Measurements from ENCODE around the gene GCH1. TPM values are rescaled to one million over a fixed set of nuclear protein-coding genes. Genes with fewer than 3 reads are reported as not detected.

The GCH1 gene
- total RNA-seq, 4 donors from 2014 or later = 9.5 to 24.1 (median 15.4) TPM

DNA sequence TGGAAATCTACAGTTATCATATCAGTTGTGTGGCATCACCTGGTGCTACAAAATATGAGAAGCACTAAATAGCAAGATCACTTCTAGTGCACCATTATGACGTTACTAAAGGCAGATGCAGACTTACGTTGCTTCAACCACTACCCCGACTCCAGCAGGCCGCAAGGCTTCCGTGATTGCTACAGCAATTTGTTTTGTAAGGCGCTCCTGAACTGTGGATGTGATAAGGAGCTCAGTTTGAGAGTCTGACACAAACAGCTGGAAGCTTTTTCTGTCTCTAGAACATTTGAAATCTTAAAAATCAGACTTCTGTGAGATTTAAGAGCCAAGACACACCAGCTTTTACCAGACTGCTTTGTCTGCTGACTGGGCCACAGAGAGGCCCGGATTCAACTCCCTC, 57.0 kb downstream of the GCH1 start:
- no peak for DNase-seq (ENCODE audit: low spot score in 2 of 2)
- TF ChIP-seq, protein P1, sequence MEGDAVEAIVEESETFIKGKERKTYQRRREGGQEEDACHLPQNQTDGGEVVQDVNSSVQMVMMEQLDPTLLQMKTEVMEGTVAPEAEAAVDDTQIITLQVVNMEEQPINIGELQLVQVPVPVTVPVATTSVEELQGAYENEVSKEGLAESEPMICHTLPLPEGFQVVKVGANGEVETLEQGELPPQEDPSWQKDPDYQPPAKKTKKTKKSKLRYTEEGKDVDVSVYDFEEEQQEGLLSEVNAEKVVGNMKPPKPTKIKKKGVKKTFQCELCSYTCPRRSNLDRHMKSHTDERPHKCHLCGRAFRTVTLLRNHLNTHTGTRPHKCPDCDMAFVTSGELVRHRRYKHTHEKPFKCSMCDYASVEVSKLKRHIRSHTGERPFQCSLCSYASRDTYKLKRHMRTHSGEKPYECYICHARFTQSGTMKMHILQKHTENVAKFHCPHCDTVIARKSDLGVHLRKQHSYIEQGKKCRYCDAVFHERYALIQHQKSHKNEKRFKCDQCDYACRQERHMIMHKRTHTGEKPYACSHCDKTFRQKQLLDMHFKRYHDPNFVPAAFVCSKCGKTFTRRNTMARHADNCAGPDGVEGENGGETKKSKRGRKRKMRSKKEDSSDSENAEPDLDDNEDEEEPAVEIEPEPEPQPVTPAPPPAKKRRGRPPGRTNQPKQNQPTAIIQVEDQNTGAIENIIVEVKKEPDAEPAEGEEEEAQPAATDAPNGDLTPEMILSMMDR (IDR thresholded peaks at IDR 0.05) = no peak
- no peak for TF ChIP-seq POLR2A (IDR thresholded peaks at IDR 0.05)
- 96% methylated on average over 7 of the region's 7 CpGs for whole genome bisulfite sequencing, 2 donors
- intact Hi-C loops (cut with DNase I; ENCODE audit: low total_unique reads) = no loop called here
- H3K4me3 ChIP-seq (ENCODE audit: low read depth, poor library complexity, severe bottlenecking) = no peak overlapping the region

DNA sequence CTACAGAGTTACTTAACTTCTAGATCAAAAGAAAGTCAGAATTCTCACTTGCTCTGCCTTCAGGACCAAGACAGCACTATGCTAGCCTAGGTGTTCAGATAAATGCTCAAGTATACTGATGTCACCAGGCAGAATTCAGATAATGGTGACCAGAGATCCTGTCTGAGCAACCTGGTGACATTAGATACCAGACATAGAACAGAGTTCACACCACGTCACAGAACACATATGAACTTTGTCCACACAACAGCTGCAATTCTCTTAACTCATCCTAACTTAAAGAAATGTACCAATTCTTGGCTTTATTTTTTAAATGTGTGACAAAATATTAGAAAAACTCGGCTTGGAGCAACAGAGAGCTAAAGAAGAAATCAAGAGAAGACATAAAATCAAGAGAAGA, 58.1 kb downstream of the GCH1 start:
- H3K4me3 ChIP-seq (ENCODE audit: low read depth, poor library complexity, severe bottlenecking) = no peak overlapping the region
- DNase-seq (ENCODE audit: low spot score in 2 of 2) = no peak
- intact Hi-C loops (cut with DNase I; ENCODE audit: low total_unique reads) = no loop called here
- no peak for TF ChIP-seq POLR2A (IDR thresholded peaks at IDR 0.05)
- TF ChIP-seq, protein P1 (IDR thresholded peaks at IDR 0.05) = no peak
- WGBS, 2 donors = 87 to 97% methylated on average over 2 of the region's 2 CpGs

- TF ChIP-seq, protein P1 (IDR thresholded peaks at IDR 0.05) = no peak
- no peak for TF ChIP-seq POLR2A (IDR thresholded peaks at IDR 0.05)
- no peak overlapping the region for H3K4me3 ChIP-seq (ENCODE audit: low read depth, poor library complexity, severe bottlenecking)
- DNase-seq (ENCODE audit: low spot score in 2 of 2) = no peak
- intact Hi-C loops (cut with DNase I; ENCODE audit: low total_unique reads) = no loop called here
- 94 to 96% methylated on average over 1 of the region's 1 CpG for WGBS, 2 donors
Observed at GRCh38 chr14:54840798-54841197, 61.8 kb downstream of the GCH1 start.

DNA sequence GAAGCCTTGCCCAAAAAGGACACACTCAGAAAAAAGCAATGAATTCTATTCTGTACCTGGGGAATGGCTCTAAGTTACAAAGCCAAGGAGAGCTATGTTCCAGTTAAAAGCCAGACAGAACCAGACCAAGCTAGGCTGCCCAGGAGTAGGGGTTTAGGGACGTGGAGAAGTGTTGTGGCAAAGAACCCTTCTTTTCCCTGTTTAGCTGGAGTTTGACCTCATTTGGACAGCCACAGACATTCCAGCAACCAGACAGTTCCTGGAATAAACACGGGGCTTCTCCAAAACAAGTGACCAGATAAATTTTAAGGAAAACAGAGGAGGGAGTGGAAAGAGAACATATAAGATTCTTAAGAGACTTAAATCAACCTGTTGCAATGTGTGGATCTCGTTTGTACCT, 62.3 kb downstream of the GCH1 start:
- no peak for DNase-seq (ENCODE audit: low spot score in 2 of 2)
- WGBS, 2 donors = 68 to 71% methylated on average over 3 of the region's 3 CpGs
- intact Hi-C loops (cut with DNase I; ENCODE audit: low total_unique reads) = no loop called here
- TF ChIP-seq, protein P1 (IDR thresholded peaks at IDR 0.05) = no peak
- no peak for TF ChIP-seq POLR2A (IDR thresholded peaks at IDR 0.05)
- no peak overlapping the region for H3K4me3 ChIP-seq (ENCODE audit: low read depth, poor library complexity, severe bottlenecking)

DNA sequence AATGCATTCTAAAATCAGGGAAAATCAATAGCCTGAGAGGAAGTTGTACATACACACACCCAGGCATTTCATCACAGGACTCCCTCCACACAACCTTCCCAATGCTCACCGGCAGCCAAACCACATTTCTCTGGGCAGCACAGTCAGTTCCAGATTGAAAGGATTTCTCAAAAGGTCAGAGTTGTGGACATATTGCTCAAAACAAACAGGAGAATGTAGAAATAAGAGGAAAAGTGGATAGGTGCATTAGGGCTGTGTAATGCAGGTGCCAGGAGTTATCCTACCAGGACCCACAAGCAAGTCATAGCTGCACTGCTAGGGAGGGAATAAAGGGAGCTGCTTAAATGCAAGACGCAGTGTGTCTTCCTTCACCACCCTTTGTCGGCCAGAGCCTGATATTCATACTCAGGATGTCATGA, 62.9 kb downstream of the GCH1 start:
- intact Hi-C loops (cut with DNase I; ENCODE audit: low total_unique reads) = no loop called here
- H3K4me3 ChIP-seq (ENCODE audit: low read depth, poor library complexity, severe bottlenecking) = no peak overlapping the region
- TF ChIP-seq, protein P1 (IDR thresholded peaks at IDR 0.05) = no peak
- TF ChIP-seq POLR2A (IDR thresholded peaks at IDR 0.05) = no peak
- WGBS, 2 donors = 59 to 71% methylated on average over 3 of the region's 3 CpGs
- peak in 1 of 2 donors; percentile 56 for DNase-seq (ENCODE audit: low spot score in 2 of 2)

GRCh38 chr14:54838931-54839512, 63.6 kb downstream of the GCH1 start:
- 91 to 93% methylated on average over 10 of the region's 10 CpGs for WGBS, 2 donors
- TF ChIP-seq POLR2A (IDR thresholded peaks at IDR 0.05) = no peak
- TF ChIP-seq, protein P1 (IDR thresholded peaks at IDR 0.05) = no peak
- no peak overlapping the region for H3K4me3 ChIP-seq (ENCODE audit: low read depth, poor library complexity, severe bottlenecking)
- intact Hi-C loops (cut with DNase I; ENCODE audit: low total_unique reads) = no loop called here
- no peak for DNase-seq (ENCODE audit: low spot score in 2 of 2)

All from lower leg skin (tissue), 4 donors.